Measurements from ENCODE around the gene NPBWR2. TPM values are rescaled to one million over a fixed set of nuclear protein-coding genes. Genes with fewer than 3 reads are reported as not detected.

The NPBWR2 gene
- total and polyA plus RNA-seq, 2 experiments from 2014 or later, result not detected

- peaks cover 14% of the 10 kb centered on the region for H3K27me3 Mint-ChIP-seq (ENCODE audit: insufficient read depth, low read depth, poor library complexity)
- peaks cover 4% of the 10 kb centered on the region; the same call in 2 of the 3 replicates for H3K4me1 Mint-ChIP-seq
- no peak overlapping the region for H3K4me2 ChIP-seq
- no peaks in the 10 kb centered on the region for H3K36me3 ChIP-seq (ENCODE audit: insufficient read depth)
- no peak for ATAC-seq
- H3K4me3 ChIP-seq, result no peak overlapping the region
- H3K27me3 ChIP-seq (ENCODE audit: insufficient read depth), result no peaks in the 10 kb centered on the region
- H3K36me3 Mint-ChIP-seq (ENCODE audit: low read depth), result no peaks in the 10 kb centered on the region
- no peaks in the 10 kb centered on the region for H4K20me1 ChIP-seq (replicated peaks; ENCODE audit: insufficient read depth)
- no peaks in the 10 kb centered on the region for H3K79me2 ChIP-seq (replicated peaks; ENCODE audit: insufficient read depth)
- no peaks in the 10 kb centered on the region for H3K9me2 ChIP-seq (ENCODE audit: insufficient read depth)
- no peaks in the 10 kb centered on the region for H3K9me3 Mint-ChIP-seq
- peak; percentile 0 for DNase-seq (ENCODE audit: low spot score)
- no peaks in the 10 kb centered on the region; the same call in 1 of the 2 replicates for H3K4me1 ChIP-seq (ENCODE audit: insufficient read depth)
- no peaks in the 10 kb centered on the region for H3F3A ChIP-seq (replicated peaks; ENCODE audit: low read depth)
- H2AFZ ChIP-seq, result no peak overlapping the region
- H3K27ac Mint-ChIP-seq, result no peak overlapping the region
- no peak for TF ChIP-seq CTCF (conservative IDR thresholded peaks at IDR 0.05; ENCODE audit: low read depth in 2 of 2)
- TF ChIP-seq JUNB (IDR thresholded peaks at IDR 0.05; ENCODE audit: unreplicated experiment), result no peak
- TF ChIP-seq NANOG (IDR thresholded peaks at IDR 0.05; ENCODE audit: borderline replicate concordance), result no peak
- no peak for TF ChIP-seq CREB1 (CRISPR knock-in tag; IDR thresholded peaks at IDR 0.05; ENCODE audit: low read depth)
- TF ChIP-seq REST (IDR thresholded peaks at IDR 0.05; ENCODE audit: unreplicated experiment), result no peak
- no peak for TF ChIP-seq ETS1 (IDR thresholded peaks at IDR 0.05)
- H3K4me3 Mint-ChIP-seq, result no peak overlapping the region
- H3K27ac ChIP-seq (ENCODE audit: low read depth), result no peak overlapping the region
These were observed 8.7 kb upstream of the NPBWR2 start for GRCh38 chr20:64116016-64116415.

GRCh38 chr20:64115171-64115911 is 8.0 kb upstream of the NPBWR2 start:
- DNase-seq (ENCODE audit: low spot score), result peak; percentile 2
- no peak overlapping the region for H3K4me2 ChIP-seq
- TF ChIP-seq ETS1 (IDR thresholded peaks at IDR 0.05) (no peak), JUNB (IDR thresholded peaks at IDR 0.05; ENCODE audit: unreplicated experiment) (no peak), ZNF114 (CRISPR knock-in tag; IDR thresholded peaks at IDR 0.05) (no peak), NANOG (IDR thresholded peaks at IDR 0.05; ENCODE audit: borderline replicate concordance) (no peak), EZH2 (IDR thresholded peaks at IDR 0.05; ENCODE audit: low read depth, unreplicated experiment) (no peak), EZH2phosphoT487 (IDR thresholded peaks at IDR 0.05; ENCODE audit: unreplicated experiment) (no peak), CREB1 (CRISPR knock-in tag; IDR thresholded peaks at IDR 0.05; ENCODE audit: low read depth) (no peak), STAT1 (IDR thresholded peaks at IDR 0.05; ENCODE audit: unreplicated experiment) (no peak), CTCF (conservative IDR thresholded peaks at IDR 0.05; ENCODE audit: low read depth in 2 of 2) (no peak)

More at GRCh38 chr20:64115171-64115911, 8.0 kb upstream of the NPBWR2 start:
- Mint-ChIP-seq H3K4me1 (peaks cover 4% of the 10 kb centered on the region; the same call in 2 of the 3 replicates), H3K27ac (no peak overlapping the region), H3K9me3 (no peaks in the 10 kb centered on the region), H3K4me3 (no peak overlapping the region), H3K36me3 (ENCODE audit: low read depth) (no peaks in the 10 kb centered on the region), H3K27me3 (ENCODE audit: insufficient read depth, low read depth, poor library complexity) (peaks cover 10% of the 10 kb centered on the region)
- Histone ChIP-seq H3K27me3 (ENCODE audit: insufficient read depth) (no peaks in the 10 kb centered on the region), H4K20me1 (replicated peaks; ENCODE audit: insufficient read depth) (no peaks in the 10 kb centered on the region), H3K9me2 (ENCODE audit: insufficient read depth) (no peaks in the 10 kb centered on the region), H3F3A (replicated peaks; ENCODE audit: low read depth) (no peaks in the 10 kb centered on the region), H3K4me3 (no peak overlapping the region), H3K27ac (ENCODE audit: low read depth) (no peak overlapping the region), H3K79me2 (replicated peaks; ENCODE audit: insufficient read depth) (no peaks in the 10 kb centered on the region), H3K36me3 (ENCODE audit: insufficient read depth) (no peaks in the 10 kb centered on the region), H3K4me1 (ENCODE audit: insufficient read depth) (no peaks in the 10 kb centered on the region; the same call in 1 of the 2 replicates), H2AFZ (no peak overlapping the region)
- no peak for ATAC-seq

All from GM23338 (cell line).